ENCODE data around the gene SORCS2.

DNA sequence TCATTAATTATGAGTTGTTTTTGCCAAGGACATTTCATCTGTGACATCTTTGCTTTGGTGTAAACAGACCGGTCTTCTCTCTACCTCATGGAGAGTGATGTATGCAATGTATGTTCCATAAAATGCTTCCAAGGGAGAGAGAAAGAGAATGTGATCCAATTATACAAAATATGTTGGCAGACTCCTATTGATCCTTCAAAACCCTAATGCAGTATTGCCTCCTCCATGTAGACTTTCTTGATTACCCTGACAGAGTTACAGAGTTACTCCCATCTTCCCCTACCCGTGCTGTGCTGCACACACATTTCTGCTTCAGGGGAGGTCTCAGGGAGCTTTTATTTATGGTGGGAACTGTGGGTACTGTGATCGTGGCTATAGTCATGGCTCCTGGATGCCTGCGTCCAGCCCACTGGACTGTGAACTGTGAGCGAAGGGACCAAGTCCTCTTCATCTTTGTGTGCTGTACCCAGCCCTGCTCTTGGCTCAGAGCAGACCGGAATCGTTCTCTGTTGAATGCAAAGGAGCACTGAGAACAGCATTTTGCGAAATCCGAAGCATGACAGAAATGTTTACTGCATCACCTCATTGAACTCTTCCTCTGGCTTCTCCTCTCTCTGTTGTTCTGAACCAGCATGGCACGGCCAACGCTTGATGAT lies 32.7 kb downstream of the SORCS2 start:
- TF ChIP-seq, protein P1, sequence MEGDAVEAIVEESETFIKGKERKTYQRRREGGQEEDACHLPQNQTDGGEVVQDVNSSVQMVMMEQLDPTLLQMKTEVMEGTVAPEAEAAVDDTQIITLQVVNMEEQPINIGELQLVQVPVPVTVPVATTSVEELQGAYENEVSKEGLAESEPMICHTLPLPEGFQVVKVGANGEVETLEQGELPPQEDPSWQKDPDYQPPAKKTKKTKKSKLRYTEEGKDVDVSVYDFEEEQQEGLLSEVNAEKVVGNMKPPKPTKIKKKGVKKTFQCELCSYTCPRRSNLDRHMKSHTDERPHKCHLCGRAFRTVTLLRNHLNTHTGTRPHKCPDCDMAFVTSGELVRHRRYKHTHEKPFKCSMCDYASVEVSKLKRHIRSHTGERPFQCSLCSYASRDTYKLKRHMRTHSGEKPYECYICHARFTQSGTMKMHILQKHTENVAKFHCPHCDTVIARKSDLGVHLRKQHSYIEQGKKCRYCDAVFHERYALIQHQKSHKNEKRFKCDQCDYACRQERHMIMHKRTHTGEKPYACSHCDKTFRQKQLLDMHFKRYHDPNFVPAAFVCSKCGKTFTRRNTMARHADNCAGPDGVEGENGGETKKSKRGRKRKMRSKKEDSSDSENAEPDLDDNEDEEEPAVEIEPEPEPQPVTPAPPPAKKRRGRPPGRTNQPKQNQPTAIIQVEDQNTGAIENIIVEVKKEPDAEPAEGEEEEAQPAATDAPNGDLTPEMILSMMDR (IDR thresholded peaks at IDR 0.05), result no peak
- TF ChIP-seq POLR2A (IDR thresholded peaks at IDR 0.05), result no peak
